ACHN (cell line): ENCODE measurements around the gene GOLGA8B.
"Not testable (repeated sequence)": the region's sequence is repeated elsewhere in the genome, so short reads cannot be mapped to it uniquely, and the experiment has no call there.

Experiments
- DNase-seq: peaks from one replicate; pipeline ENCODE4 v3.0.0-alpha.2; 2015
- in situ Hi-C: cut with HindIII; loops from 2 replicates; pipeline ENCODE4 v1.10.0; 2017; ENCODE audit warnings: low sequenced_read_pairs, low pct_ligation_motif_present, low pct_unique_long_range_greater_than_20kb

The GOLGA8B gene

GRCh38 chr15:34603095-34603494, 19.6 kb upstream of the GOLGA8B start:
- no peak for DNase-seq
- in situ Hi-C loops = no loop called here

GRCh38 chr15:34600923-34601322, 17.5 kb upstream of the GOLGA8B start:
- no peak for DNase-seq
- in situ Hi-C loops = no loop called here

DNA sequence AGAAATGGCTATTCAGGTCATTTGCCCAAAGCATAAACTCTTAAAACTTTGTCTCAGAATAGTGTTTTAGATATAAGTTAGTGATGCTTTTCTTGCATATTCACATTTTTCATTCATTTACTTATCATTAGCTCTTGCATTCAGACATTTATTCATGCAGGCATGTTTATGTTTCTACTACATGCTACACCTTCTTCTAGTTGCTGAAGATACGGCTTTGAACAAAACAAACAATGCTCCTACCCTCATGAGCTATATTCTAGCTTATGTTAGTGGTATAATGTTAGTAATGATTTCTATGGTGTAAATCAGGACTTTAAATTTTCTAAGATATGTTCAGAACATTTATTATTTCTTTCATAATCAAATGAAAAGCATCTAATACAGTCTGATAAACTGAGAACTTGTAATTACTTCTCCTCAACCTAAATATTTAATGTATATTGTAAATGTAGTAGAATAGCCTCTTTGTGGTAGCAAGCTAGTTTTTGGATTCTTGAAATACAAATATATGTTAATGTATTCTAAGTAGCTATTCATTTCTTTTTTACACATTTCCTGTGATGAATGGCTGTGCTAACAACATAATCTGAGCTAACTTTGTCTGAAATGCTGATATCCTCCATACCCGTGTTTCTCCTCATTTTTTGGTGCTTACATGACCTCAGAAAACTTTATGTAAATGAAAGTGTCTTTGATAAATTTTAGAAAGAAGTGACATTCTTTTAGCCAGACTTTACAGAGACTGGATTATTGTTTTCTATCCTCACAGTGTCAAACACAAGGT, 15.5 kb upstream of the GOLGA8B start:
- in situ Hi-C loops = no loop called here
- DNase-seq = no peak

- no peak for DNase-seq
- in situ Hi-C loops = no loop called here
Observed at GRCh38 chr15:34597316-34597715, 13.9 kb upstream of the GOLGA8B start.

GRCh38 chr15:34594361-34594760, 10.9 kb upstream of the GOLGA8B start:
- in situ Hi-C loops = no loop called here
- no peak for DNase-seq

DNA sequence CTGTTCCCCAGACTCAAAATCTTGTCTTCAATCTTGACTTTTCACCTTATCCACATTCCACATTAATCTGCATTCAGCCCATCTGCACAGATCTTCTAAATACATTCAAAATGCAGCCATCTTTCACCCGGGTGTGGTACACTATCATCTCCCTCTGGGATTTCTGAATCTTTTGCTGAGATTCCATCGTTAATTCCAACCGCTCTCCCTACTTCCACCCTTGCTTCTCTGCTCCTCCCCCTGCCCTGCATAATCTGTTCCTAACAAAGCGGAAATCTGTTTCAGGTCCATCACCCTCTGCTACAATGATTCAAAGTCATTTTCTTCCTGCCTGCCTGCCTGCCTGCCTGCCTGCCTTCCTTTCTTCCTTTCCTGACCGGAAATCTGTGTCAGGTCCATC, 7.9 kb upstream of the GOLGA8B start:
- no peak for DNase-seq
- in situ Hi-C loops = no loop called here

- peak; percentile 88 for DNase-seq
- in situ Hi-C loops = no loop called here
Observed at GRCh38 chr15:34588046-34588674, 4.7 kb upstream of the GOLGA8B start.

- in situ Hi-C loops, DNase-seq: not testable (repeated sequence)
Observed at GRCh38 chr15:34585966-34586365, 2.5 kb upstream of the GOLGA8B start.

DNA sequence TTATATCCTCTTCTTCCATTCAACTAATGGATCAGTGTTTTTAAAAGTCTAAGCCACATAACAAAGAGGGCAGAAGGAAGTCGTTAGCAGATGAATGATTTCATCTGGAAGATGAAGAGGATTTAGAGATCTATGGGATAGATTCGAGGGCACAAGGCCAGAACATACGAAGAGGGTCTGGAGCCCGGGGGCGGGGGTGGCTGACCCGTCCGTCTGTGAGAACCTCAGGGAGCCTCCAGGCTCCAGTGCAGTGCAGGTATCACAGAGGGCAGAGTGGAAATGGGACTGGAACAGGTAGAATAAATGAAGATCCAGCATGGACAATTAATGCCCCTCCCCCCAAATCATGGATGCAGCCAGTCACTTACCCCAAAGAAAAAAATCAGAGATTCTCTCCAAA, 1.5 kb upstream of the GOLGA8B start:
- in situ Hi-C loops = no loop called here
- DNase-seq = no peak

GRCh38 chr15:34584330-34584668, 848 bp upstream of the GOLGA8B start:
- DNase-seq = peak; percentile 9
- in situ Hi-C loops = no loop called here

- in situ Hi-C loops = no loop called here
Observed at GRCh38 chr15:34582461-34583371, 735 bp downstream of the GOLGA8B start.

DNA sequence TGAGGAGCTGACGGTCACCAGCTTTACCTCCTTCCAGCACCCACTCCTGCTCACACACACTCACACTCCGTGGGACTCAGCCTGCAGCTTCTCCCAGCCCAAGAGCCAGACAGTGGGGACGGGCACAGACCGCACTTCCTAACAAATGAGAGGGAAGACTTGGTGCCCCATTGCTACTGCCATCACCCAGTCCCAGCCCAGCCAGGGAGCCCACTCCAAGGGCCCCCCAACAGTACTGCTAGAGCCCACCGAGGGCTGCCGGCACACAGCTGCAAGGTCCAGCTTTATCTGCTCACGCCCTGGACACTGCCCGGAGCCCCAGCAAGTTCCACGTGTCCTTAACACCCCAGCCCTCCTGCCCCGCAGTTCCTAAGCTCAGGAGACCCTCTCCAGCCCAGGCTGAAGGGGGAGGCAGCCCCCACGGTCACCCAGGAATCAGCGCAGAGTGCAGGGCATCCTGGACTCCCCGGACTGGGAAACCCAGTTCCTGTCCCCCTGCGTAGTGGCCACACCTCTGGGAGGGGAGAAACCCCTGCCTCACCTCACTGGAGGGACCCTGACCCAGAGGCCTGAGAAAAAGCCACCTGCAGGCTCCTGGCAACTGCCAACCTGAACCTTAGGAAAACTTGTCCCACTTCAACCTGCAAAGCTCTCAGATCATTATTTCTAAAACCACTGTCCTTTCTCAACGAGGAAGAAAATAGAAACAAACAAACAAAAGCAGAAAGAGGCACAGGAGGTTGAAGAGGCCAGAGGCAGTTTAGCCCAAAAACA, 1.6 kb downstream of the GOLGA8B start:
- DNase-seq, in situ Hi-C loops: not testable (repeated sequence)

More at GRCh38 chr15:34582461-34583371, 735 bp downstream of the GOLGA8B start:
- DNase-seq = peak; percentile 46

GRCh38 chr15:34581043-34581365, 2.4 kb downstream of the GOLGA8B start:
- in situ Hi-C loops = no loop called here
- no peak for DNase-seq

DNA sequence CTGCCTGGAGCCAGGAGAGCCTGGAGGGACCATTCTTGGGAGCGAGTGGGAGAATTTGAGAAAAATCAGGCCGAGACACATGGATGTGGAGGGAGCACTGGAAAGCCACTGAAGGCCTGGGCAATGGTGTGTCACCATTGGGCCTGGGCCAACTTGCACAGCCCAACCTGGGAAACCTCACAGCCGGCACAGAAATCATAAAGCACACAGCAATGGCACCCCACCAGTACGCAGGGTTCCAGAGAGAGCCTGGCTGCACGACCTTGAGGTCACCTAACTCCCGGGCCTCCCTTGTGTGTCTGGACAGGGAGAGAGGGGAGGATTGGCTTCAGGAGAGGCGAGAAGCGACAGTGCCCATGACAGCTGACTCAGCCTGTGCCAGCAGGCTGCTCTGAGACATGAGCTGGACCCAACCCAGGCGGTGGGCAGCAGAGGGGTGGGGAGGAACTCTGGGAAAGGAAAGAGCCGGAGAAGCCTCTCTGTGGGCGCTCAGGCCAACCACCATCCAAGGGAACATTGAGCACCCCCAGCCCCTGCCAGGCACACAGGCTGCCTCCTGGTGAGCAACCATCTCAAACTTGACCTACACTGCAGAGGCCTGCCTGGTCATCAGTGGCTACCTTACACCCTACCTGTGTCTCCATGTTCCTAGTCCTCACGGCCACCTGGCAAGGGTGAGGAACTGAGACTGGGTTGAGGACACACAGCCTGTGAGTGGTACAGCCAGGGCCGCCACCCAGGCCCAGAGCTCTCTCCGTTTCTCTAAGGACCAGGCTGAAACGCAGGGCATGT, 3.0 kb downstream of the GOLGA8B start:
- DNase-seq, in situ Hi-C loops: not testable (repeated sequence)

DNA sequence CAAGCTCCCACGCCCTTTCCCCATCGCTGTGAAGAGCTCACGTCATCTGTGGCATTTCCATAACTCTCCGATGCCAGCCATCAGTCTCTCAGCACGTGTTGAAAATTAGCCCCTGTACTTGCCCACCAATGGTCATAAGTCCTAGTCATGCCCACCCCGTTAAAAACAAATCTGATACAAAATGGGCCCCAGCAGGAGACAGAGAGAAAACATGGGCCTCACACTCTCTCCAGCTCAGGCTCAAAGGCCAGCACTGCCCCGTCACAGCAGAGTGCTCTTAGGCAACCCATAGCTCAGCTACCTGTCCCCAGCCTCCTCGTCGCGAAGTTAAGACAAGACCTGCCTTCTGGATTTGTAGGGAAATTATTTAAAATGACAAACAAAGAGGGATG, 5.2 kb downstream of the GOLGA8B start:
- DNase-seq = no peak
- in situ Hi-C loops = no loop called here

DNA sequence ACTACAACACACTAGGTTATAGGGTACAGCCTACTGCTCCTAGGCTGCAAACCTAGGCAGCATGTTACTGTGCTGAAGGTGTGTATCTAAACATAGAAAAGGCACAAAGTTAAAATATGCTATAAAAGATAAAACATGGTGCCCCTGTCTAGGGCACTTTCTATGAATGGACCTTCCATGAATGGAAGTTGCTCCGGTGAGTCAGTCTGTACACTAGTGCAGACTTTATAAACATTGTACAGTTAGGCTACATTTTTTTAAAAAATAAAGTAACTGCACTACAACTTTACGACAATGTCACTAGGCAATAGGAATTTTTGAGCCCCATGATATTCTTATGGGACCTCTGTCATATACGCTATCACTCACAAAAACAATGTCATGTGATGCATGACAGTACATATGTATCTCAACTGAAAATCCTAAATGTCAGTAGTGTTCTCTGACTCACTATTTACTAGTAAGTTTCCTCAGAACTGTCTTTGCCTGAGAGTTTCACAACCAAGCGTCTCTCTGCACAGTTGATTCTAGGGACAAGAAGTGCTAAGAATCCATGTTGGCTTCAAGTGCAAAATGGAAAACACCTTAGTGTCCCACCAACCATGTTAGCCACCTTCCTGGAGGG, 5.7 kb downstream of the GOLGA8B start:
- in situ Hi-C loops = not testable (repeated sequence)

DNA sequence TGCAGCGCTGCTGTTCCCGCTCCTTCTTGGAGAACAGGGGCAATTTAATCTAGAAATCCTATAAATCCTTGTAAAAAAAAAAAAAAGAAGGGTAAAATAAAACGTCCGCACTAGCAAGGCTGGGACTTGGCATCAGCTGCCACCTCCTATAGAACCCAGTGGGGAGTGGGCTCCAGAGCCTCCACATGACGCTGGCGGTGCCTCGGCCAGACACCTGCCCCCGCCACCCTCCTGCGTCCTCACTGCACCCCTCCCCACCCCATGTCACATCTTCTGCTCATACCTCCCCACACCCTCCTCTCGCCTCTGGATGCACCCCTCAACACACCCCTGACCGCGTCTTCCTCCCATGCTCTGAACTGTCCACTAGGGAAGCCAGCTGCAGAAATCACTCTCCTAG, 8.4 kb downstream of the GOLGA8B start:
- in situ Hi-C loops = not testable (repeated sequence)

More for the DNA sequence above, 5.7 kb downstream of the GOLGA8B start:
- not testable (repeated sequence) for DNase-seq

More for the DNA sequence above, 8.4 kb downstream of the GOLGA8B start:
- DNase-seq = not testable (repeated sequence)
